Mucosa of gallbladder (tissue), 1 donor: ENCODE measurements around the gene ARNT2. TPM values are rescaled to one million over a fixed set of nuclear protein-coding genes. Genes with fewer than 3 reads are reported as not detected.

Experiments
- DNase-seq: peaks from one replicate; pipeline ENCODE4 v3.0.0-alpha.2; 2020; ENCODE audit warnings: low spot score
- total RNA-seq: library from RNA; stranded (reverse); gene quantifications from one replicate; pipeline ENCODE4 v1.2.1, GENCODE V29; 2021
- donor health status: DM: no; HTN: no; CAD: no.

Gene ARNT2
- total RNA-seq, 1 donor from 2014 or later = 6.6 TPM

DNA sequence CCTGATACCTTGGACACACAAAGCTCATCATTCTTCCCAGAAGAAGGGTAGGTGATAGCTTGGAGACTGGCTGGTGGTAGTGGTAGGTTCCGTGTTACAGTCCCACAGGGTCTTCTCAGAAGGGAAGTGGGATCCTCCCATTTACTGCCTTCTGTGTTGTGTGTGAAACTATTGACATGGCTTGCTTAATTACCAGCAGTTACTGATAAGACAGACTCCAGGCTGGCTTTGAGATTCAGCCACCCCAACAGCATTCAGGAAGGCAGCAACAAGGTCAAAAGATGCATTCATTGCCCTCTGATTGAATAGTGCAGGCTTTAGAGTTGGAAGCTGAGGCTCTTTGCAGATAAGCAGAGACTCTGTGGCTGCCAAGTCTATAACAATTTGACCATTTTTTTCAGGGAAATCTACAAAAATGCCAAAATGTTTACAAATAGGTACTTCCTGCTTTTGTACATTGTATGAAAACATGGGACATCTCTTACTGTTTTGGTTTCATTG, 7.7 kb downstream of the ARNT2 start:
- no peak for DNase-seq

DNA sequence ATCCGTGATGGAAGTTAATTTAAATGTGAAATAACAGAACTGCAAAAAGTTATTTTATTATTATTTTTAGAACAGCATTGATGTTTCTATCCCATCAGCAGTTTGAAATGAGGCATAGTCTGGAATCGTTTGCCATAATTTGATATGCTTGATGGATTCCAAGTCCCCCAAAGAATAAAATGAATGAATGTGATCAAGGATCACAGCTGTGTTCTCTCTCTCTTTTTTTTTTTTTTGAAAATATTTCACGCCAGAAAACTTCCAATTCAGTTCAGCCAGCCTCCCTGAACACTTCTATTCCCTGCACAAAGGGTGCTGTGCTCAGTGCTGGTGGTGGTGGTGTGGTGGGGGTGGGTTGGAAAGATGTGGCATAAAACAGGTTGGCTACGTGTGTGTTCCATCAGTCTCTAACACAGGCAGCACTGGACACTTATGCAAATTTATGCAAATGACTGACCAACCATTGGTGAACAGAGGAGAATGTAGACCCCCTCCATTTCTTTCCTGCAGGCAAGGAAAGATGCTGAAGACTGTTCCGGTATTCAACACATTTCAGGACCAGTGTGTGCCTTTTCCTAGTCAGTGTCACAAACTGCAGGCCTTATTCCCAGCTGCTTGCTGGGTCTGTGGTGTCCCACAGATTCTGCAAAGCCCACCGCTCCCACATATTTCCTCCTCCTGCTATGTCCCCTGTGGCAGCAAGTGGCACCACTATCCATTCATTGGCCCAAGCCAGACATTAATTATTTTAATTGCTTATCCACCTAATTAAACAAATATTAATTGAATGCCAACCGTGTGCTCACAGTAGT, 10.6 kb downstream of the ARNT2 start:
- no peak for DNase-seq

DNA sequence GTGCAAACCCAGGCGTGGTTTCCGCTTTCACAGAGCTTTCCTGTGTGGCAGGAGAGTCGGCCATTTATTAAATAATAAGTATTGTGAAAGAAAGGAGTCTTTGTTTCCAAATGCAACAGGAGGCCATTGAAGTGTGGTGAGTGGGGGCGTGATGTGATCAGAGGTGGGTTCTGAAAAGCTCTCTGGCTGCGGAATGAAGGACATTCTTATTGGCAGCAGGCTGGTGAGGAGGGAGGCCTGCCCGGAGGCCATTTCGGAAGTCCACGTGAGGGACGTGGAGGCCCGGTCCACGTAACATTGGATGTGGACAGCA, 11.1 kb downstream of the ARNT2 start:
- no peak for DNase-seq

DNA sequence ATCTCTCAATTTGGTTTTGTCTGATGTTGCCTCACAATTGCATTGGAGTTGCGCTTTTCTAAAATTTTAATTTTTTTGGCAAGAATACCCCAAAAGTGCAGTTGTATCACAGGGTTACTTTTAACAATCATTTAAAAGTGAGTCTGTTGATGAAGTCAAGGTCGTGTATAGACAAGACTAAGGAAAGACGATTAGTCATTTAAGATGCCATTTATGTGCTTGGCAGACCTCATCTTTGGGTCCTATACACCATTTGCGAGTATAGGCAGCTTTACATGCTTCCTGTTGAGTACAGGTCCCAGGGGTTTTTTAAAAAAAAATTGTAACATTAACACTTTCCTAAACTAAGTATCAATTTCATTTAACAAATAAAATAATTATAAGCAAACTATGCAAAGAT, 12.5 kb downstream of the ARNT2 start:
- no peak for DNase-seq

DNA sequence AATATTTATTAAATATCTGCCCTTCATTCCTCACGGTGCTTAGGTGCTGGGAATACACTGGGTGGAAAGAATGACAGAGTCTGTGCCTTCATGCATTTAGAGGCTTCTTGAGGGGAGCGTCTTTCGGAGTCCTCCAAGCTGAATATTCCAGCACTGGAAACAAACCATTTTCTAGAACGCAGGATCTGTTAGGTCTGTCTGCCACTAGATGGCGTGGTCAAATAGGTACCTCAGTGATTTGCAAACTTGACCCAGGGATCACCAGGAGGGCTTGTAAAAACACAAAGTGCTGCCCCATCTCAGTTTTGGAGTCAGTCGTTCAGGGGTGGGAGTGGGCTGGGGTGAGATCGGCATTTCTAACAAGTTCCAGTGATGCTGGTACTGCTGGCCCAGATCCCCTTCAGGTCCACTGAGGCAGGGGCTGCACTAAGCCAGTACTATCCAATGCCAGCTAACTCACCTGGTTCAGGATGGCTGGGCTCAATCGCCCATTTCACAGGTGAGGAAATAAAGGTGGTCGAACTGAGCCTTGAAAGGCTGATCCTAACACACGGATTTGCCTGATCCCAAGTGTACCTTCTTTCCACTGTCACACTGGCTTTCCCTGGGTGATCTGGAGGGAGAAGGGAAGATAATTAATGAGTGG, 14.8 kb downstream of the ARNT2 start:
- DNase-seq = no peak

DNA sequence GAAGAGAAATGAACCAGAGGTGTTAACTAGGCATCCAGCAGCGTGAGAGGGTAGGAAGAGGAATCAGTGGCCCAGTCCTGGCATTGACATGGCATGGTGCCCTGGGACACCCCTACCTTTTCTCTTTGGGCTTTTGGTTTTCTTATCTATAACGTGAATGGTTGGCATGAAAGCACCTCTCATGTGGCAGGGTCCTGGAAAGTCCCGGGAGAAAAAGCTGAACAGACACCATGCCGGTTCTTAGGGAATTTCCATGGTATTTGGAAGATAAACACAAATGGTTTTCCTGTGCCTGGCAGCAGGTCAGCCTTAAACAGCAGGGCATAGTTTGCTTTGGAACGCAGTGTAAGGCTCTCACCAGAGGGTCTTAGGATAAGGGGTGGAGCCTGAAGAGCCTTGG, 15.4 kb downstream of the ARNT2 start:
- DNase-seq = no peak

DNA sequence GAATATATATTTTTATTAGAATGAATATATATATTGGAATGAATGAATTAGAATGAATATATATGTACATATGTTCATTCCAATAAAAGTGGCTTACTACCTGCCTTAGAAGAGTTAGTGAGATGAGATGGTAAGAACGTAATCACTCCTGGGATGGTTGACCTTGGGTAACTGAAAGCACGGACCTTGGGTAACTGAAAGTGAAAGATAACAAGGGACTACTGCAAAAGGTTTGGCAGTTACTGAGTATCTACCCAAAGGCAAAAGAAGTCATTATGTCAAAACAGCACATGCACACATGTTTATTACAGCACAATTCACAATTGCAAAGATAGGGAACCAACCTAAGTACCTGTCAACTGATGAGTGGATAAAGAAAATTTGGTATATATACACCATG, 16.5 kb downstream of the ARNT2 start:
- no peak for DNase-seq

DNA sequence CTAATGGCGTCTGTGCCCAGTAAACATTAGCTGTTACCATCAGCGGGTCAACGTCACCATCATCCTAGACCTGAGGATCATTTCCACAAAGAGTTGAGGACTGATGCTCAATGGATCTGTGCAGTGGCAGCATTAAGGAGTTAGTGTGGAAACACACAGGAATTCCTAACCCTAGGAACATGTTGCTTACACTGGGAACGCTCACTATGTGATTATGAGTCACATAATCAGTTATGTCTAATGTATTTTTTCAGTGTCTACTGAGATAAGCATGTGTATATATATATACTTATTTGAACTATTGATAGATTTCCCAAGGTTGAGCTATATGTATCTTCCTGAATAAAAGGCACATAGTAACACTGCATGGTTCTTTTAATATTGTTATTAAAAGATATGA, 19.0 kb downstream of the ARNT2 start:
- no peak for DNase-seq

DNA sequence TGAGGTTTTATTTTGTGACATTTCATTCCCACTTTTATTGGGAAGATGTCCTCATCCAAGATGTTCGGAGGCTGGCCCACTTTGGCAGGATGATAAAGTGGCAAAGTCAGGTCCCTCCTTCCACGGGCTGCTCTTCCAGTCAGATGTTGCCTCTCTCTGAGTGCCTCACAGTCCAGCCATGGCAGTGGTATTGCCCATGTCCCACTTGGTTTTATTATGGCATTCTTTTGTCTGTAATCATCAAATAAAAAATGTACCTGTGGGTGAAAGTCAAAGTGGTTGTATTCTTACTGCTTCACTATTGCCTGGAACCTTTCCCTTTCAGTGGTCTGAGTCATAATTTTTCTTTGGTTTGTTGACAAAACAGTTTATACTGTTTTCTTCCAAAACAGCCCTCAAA, 20.2 kb downstream of the ARNT2 start:
- DNase-seq = no peak

DNA sequence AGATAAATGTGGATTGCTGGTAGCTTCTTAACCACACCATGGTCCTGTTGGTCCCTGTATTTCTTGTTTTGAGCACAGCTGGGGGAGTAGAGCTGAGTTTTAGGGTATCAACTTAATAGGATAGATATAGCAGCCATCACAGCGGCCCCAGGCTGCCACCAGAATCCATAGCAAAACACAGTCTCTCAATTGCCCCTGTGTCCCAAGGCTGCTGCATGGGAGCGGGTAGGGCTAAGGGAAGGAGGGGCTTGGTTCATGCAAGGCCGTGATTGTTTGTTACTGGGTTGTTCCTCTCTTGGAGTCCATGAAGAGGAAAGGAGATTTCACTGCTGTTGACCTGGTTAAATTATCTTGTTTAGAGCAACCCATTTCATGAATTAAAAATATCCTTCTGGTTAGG, 22.1 kb downstream of the ARNT2 start:
- no peak for DNase-seq

DNA sequence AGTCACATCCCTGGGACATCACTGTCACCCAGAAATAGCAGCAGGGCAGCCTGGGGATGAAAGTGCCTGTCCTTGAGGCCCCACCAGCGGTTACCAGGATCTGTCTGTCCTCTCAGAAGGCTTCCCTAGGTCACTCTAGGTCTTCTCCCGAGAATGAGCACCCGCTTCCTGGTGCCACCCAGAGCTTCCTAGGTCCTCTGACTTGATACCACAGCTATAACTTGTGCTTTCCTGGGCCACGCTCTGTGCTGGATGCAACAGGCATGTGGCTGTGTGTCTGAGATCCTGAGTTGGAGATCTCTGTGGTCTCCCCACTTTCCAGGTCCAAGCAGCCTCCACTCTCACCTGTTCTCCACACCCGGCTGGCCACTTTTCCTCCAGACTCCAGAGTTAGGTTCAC, 25.8 kb downstream of the ARNT2 start:
- DNase-seq = no peak

DNA sequence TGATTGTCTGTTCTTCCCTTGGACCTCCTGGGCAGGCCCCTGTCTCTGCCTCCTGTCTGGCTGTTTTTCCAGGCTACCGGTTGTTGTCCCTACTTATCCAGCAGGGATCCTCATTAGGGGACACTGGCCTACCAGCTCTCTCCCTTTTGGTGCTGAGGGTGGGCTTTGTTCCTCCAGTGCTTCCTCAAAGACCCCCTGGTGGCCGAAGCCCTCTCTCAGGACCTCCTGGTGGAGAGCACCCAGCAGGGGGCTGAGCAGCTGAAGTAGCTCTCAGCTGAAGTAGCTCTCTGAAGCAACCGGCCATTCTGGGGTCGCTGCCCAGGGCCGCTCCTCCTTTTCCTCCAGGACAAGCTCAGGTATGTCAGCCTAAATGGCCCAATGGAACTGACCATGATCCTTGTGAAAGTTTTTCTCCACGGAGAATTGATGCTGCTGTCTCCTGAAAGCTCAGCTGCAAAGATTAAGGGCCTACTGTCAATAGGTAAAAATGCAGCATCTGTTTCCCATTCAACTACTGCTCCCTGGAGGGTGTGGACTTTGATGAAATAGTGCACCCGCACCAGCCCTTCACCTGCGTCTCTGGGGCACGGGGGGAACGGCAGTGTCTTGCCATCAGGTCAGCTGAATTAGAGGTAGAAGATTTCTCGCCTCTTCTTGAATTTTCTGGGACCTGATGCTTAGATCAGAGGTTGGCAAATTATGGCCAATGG, 27.6 kb downstream of the ARNT2 start:
- no peak for DNase-seq

DNA sequence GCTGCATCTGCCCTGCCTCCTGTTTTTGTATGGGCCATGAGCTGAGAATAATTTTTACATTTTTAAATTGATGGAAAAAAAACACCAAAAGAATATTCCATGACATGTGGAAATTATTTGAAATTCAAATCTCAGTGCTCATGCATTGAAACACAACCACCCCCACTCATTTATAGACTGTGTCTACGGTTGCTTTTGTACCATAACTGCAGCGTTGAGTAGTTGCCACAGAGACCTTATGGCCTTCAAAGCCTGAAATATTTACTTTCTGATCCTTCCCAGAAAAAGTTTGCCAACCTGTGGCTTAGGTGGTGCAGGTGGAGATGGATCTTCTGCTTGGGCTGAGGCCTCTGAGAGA, 28.1 kb downstream of the ARNT2 start:
- DNase-seq = no peak

DNA sequence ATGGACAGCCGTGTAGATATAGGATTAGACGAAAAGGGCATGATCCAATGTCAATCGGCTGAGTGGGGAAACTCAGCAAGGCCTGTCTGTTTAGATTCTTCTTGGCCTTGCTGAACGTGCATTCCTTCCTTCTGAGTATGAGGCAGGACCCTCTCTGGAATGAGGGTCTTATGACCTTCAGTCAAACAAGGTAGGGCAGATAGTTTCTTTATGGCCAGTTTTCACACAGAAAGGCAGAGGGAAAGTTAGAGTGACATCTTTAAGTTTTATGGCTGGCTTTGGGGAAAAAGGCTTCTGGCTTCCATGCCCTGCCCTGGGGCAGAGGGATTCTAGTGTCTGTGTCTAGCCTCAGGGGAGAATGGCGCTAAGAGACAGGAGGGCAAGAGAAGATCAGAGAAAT, 29.7 kb downstream of the ARNT2 start:
- DNase-seq = no peak

DNA sequence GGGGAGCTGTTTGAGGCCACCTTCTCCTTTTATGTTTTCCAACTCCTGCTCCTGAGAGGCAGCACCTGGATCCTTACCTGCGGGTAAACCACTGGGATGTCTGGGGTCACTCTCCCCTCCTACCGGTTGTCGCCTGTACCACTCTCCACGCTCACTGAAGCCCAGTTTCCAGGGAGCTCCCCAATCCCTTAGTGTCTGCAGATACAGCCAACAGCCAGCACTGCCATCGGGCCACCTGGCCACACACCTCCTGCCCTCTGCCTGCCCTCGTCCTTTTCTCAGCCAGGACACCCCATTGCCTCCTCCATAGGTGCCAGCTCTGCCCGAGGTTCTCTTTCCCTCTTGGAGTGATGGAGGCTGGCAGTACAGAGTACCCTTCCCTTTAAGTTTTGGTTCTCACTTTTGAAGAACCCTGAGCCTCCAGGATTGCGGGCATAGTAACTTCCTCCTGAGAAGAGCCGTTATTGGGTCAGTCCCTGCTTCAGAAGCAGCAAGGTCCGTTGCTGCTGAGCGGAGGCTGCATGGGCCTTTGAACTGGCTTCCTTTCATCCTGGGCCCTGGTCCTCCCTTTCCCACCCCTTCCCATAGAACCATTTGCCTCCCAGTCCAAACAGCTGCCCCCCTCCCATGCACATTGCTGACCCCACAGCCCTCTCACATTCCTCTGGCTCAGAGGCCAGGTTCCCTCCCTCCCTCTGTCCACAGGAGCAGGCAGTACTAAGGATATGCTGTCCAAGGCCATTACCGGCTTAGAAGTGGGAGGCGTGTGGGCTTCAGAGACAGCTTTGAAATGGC, 30.9 kb downstream of the ARNT2 start:
- no peak for DNase-seq

DNA sequence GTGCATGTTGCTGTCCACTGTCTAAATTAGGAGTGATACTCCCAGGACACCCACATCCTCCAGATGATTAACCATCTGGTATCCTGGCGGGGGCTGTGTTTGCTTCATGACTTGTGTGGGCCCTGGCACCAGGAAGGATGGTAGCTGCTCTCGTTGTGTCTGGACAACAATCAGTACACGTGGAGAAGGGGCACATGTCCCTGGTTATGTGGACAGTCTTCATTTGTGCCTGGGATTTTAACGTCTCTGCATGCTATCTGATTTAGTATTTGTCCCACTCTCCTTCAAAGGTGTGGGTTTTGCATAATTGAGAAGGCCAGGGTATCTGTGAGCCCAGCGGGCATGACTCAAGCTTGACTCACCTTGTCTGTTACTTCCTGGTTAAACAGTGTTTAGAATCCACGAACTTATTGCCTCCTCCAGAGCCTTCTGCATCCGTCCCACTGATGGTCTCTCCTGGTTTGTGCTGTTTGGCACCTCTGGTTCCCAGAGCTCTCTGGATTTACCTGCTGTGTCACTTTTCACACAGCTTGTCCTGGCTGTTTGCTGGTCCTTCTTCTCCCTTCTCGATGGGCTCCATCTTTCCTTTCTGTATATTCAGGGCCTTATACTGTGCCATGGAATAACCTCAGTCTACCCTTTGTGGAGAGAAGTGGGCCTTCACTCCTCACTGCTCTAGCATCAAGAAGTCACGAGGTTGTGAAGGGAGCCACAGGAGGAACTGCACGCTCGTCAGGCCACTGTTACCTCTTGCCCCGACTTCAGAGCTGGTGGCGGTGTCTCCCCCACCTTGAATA, 32.5 kb downstream of the ARNT2 start:
- DNase-seq = no peak

DNA sequence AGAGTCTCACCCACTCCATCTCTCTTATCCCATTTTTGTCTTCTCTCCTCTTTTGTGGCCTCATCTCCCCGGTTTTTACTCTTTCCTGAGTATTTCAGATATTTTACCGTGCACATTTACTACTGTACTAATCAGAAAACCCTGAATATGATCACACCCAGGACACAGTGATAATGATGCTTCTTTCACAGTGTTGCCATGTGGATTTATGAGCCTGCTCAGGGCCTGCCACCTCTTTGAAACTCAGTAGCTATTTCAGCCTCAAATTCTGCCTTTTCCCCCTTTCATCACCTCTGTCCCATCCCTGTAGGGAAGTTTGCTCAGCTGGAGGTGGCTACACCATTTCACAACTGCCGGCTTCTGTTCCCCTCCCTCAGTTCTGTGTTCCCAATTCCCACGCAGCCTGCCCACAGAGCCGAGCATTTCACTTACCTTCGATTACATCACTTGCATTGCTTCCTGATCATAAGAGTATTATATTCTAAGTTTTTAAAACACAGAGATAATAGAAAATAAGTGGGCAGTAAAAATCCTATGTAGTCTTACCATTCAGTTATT, 33.2 kb downstream of the ARNT2 start:
- no peak for DNase-seq

DNA sequence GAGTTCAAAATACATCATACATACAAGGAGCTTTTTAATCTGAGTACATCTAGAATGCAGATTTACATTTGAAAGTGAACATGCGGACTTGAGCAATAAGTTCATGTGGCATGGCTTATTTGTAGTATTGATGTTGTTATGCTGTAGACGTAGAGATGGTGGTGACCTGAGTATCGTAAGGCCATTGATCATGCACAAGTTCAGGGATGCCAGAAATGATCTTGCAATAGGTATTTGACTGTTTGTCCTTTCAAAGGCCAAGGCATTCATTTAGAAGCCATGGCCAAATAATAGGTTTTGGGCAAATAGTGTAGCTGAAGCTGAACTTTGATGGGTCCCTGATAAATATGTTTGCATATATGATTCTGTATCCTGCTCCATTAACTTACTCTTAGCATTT, 35.0 kb downstream of the ARNT2 start:
- DNase-seq = no peak

DNA sequence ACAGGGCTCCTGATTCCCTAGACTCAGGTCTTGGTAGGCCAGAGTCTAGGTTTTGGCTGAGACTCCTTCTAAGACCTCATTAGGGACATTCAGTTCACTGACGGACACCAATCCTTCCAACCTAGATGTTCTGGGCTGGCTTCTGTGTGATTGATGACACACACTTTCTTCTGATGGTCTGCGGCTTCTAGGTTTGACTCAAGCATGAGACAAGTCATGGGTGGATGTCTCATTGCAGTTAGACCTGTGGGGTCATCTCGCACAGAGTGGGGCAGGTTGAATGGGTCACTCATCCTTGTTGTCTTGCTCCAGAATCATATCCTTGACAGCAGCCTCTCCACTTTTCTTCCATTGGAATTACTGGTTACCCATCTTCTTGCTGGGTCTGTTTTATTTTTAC, 35.8 kb downstream of the ARNT2 start:
- DNase-seq = no peak

DNA sequence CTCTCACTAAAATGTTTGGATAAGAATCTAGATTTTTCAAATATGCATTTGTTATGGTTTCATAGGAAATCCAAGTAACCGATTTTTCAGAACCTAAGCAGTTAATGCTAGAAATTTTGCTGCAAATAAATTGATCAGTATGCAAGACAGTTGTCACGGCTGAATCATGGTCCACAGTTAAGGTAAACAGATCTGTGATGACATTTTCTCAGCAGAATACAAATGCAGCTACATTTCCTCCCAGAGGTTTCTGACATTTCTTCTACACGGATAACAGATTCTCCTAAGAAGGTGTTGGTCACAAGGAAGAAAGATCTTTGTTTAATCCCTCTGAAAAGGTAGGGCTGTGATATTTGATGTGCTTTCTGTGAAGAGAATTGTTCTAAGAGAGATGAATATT, 36.9 kb downstream of the ARNT2 start:
- DNase-seq = no peak

DNA sequence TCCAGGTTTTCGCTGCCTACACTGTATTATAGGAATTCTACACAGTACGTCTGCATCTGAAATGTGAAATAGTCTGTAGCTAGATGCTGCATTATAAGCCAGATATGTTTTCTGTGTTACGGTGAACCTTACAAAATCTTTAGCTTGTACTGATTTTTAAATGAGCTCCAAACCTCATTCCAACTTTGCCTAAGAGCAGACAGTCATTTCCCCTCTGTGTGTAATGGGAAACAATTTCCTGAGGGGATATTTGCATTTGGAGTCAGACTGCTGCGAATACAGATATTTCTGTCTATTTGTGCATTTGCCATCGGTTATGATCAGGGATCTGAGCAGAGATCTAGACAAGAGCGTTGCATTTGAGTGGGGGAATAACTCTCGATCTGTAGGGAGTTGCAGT, 37.5 kb downstream of the ARNT2 start:
- no peak for DNase-seq
